Aorta (tissue), 5 donors: ENCODE data around the gene VSTM4. TPM values are rescaled to one million over a fixed set of nuclear protein-coding genes. Genes with fewer than 3 reads are reported as not detected.

Experiments
- ATAC-seq: fragments of 200-7000 bp; cut with Tn5 transposase; one replicate; pipeline ENCODE4 v1.9.1; 2022; ENCODE audit warnings: moderate library complexity; ENCODE audit not compliant: low FRiP score
- DNase-seq, 2 donors: peaks; one replicate each; pipeline ENCODE4 v3.0.0-alpha.2; 2020
- H3K27ac ChIP-seq, 2 donors: one replicate each; pipeline ENCODE4 v1.5.1; 2013; ENCODE audit warnings: low read length in 2 of 2, mild to moderate bottlenecking in 2 of 2, moderate library complexity in 2 of 2, control low read depth in 1 of 2, inconsistent platforms in 1 of 2, low read depth in 1 of 2
- H3K27me3 ChIP-seq, 2 donors: one replicate each; pipeline ENCODE4 v1.6.1; 2013; ENCODE audit warnings: control low read depth in 1 of 2, low read length in 1 of 2, mild to moderate bottlenecking in 1 of 2, moderate library complexity in 1 of 2; ENCODE audit not compliant: insufficient read depth in 2 of 2, control insufficient read depth in 1 of 2
- H3K36me3 ChIP-seq, 2 donors: one replicate each; pipeline ENCODE4 v1.6.1; 2013; ENCODE audit warnings: control low read depth in 1 of 2, low read length in 1 of 2, mild to moderate bottlenecking in 1 of 2; ENCODE audit not compliant: insufficient read depth in 2 of 2, control insufficient read depth in 1 of 2
- H3K4me1 ChIP-seq, 2 donors: one replicate each; pipeline ENCODE4 v1.6.1; 2013; ENCODE audit warnings: low read length in 2 of 2, control low read depth in 1 of 2, mild to moderate bottlenecking in 1 of 2, moderate library complexity in 1 of 2; ENCODE audit not compliant: insufficient read depth in 2 of 2, control insufficient read depth in 1 of 2
- H3K4me3 ChIP-seq, 2 donors: one replicate each; pipeline ENCODE4 v1.5.1; 2013; ENCODE audit warnings: low read length in 2 of 2, control low read depth in 1 of 2, mild to moderate bottlenecking in 1 of 2
- H3K9me3 ChIP-seq: one replicate; pipeline ENCODE4 v1.6.1; 2013; ENCODE audit warnings: mild to moderate bottlenecking, low read length; ENCODE audit not compliant: control insufficient read depth
- WGBS, 2 donors: extraction: QIAGEN DNeasy Blood & Tissue Kit; methylation state at CpG; one replicate each; pipeline ENCODE4 v1.1.7; 2013; 5-methylcytosine and 5-hydroxymethylcytosine counted together
- intact Hi-C, 2 donors: fragments of 100-400 bp; cut with DNase I; formaldehyde crosslinking; loops; one replicate each; pipeline versions ENCODE4 v1.14.2 to v1.15.0; 2022
- polyA plus RNA-seq, 2 donors: library from polyadenylated mRNA; stranded (reverse); fragments of 200-250 nt; gene quantifications; one replicate each; pipeline ENCODE4 v1.2.3, GENCODE V29; 2013
- total RNA-seq, 2 donors: library from RNA; stranded (reverse); fragmentation: NEBNext Ultra II Directional; extraction: Animal tissue kit (Norgen Biotek cat#: 25700); gene quantifications; one replicate each; pipeline ENCODE4 v1.2.1, GENCODE V29; 2021
- donor health status: healthy with polysubstance abuse.
- donor health status: Bipolar disorder and iron deficiency.
- donor health status: DM: no; HTN: no; CAD: no.
- donor health status: DM: no; HTN: no; CAD: no.
- donor health status: DM: yes; HTN: yes; CAD: no.

VSTM4 gene
- total and polyA plus RNA-seq, 4 donors = 8.0 to 34.2 (median 18.0) TPM

- 86 to 87% methylated on average over 5 of the region's 5 CpGs for WGBS, 2 donors
- Histone ChIP-seq H3K4me1 (no peaks in the 10 kb centered on the region), H3K27me3 (no peaks in the 10 kb centered on the region), H3K27ac (no peak overlapping the region), H3K4me3 (no peak overlapping the region), H3K9me3 (no peaks in the 10 kb centered on the region), H3K36me3 (peaks cover 0 to 2% of the 10 kb centered on the region in 2 donors)
- no peak for ATAC-seq
- DNase-seq = no peak
- intact Hi-C loops = no loop called here
Observed at GRCh38 chr10:49044293-49045193, 70.8 kb downstream of the VSTM4 start.

GRCh38 chr10:49040601-49041000 is 74.7 kb downstream of the VSTM4 start:
- Histone ChIP-seq H3K9me3 (no peaks in the 10 kb centered on the region), H3K4me3 (no peak overlapping the region), H3K27me3 (no peaks in the 10 kb centered on the region), H3K27ac (no peak overlapping the region), H3K4me1 (no peaks in the 10 kb centered on the region), H3K36me3 (peaks cover 0 to 5% of the 10 kb centered on the region in 2 donors)
- ATAC-seq (no peak), DNase-seq (no peak)
- WGBS, 2 donors = 92 to 94% methylated on average over 4 of the region's 4 CpGs
- intact Hi-C loops = no loop called here

- intact Hi-C loops = no loop called here
- Histone ChIP-seq H3K4me3 (no peak overlapping the region), H3K4me1 (no peaks in the 10 kb centered on the region), H3K36me3 (peaks cover 0 to 5% of the 10 kb centered on the region in 2 donors), H3K9me3 (no peaks in the 10 kb centered on the region), H3K27ac (no peak overlapping the region), H3K27me3 (no peaks in the 10 kb centered on the region)
- ATAC-seq = no peak
- 89 to 96% methylated on average over 7 of the region's 7 CpGs for WGBS, 2 donors
- no peak for DNase-seq
Observed at GRCh38 chr10:49039409-49039808, 75.9 kb downstream of the VSTM4 start.

GRCh38 chr10:49038711-49039110 is 76.6 kb downstream of the VSTM4 start:
- H3K27me3 ChIP-seq = no peaks in the 10 kb centered on the region
- no peak overlapping the region for H3K27ac ChIP-seq
- H3K9me3 ChIP-seq = no peaks in the 10 kb centered on the region
- H3K4me1 ChIP-seq = no peaks in the 10 kb centered on the region
- DNase-seq (no peak), ATAC-seq (no peak)
- peaks cover 0 to 5% of the 10 kb centered on the region in 2 donors for H3K36me3 ChIP-seq
- WGBS, 2 donors = 95 to 99% methylated on average over 5 of the region's 5 CpGs
- intact Hi-C loops = no loop called here
- no peak overlapping the region for H3K4me3 ChIP-seq

GRCh38 chr10:49037187-49037586 is 78.1 kb downstream of the VSTM4 start:
- ATAC-seq (no peak), DNase-seq (no peak)
- Histone ChIP-seq H3K9me3 (no peaks in the 10 kb centered on the region), H3K27me3 (no peaks in the 10 kb centered on the region), H3K36me3 (peaks cover 0 to 3% of the 10 kb centered on the region in 2 donors), H3K27ac (no peak overlapping the region), H3K4me3 (no peak overlapping the region), H3K4me1 (no peaks in the 10 kb centered on the region)
- WGBS, 2 donors = 92 to 96% methylated on average over 7 of the region's 7 CpGs
- intact Hi-C loops = no loop called here

GRCh38 chr10:49036638-49037037 is 78.7 kb downstream of the VSTM4 start:
- DNase-seq (no peak), ATAC-seq (no peak)
- Histone ChIP-seq H3K9me3 (no peaks in the 10 kb centered on the region), H3K27me3 (no peaks in the 10 kb centered on the region), H3K4me1 (no peaks in the 10 kb centered on the region), H3K4me3 (no peak overlapping the region), H3K36me3 (peaks cover 0 to 3% of the 10 kb centered on the region in 2 donors), H3K27ac (no peak overlapping the region)
- 89 to 91% methylated on average over 3 of the region's 3 CpGs for WGBS, 2 donors
- intact Hi-C loops = no loop called here

GRCh38 chr10:49035920-49036319 is 79.4 kb downstream of the VSTM4 start:
- ATAC-seq (no peak), DNase-seq (no peak)
- Histone ChIP-seq H3K4me1 (no peaks in the 10 kb centered on the region), H3K27ac (no peak overlapping the region), H3K4me3 (no peak overlapping the region), H3K27me3 (no peaks in the 10 kb centered on the region), H3K36me3 (peaks cover 0 to 3% of the 10 kb centered on the region in 2 donors), H3K9me3 (no peaks in the 10 kb centered on the region)
- WGBS, 2 donors = 90 to 95% methylated on average over 8 of the region's 8 CpGs
- intact Hi-C loops = no loop called here

- intact Hi-C loops = no loop called here
- Histone ChIP-seq H3K4me3 (no peak overlapping the region), H3K4me1 (no peaks in the 10 kb centered on the region), H3K27me3 (no peaks in the 10 kb centered on the region), H3K9me3 (no peaks in the 10 kb centered on the region), H3K36me3 (peaks cover 0 to 3% of the 10 kb centered on the region in 2 donors), H3K27ac (no peak overlapping the region)
- DNase-seq = no peak
- ATAC-seq = no peak
- 49 to 57% methylated on average over 6 of the region's 6 CpGs for WGBS, 2 donors
Observed at GRCh38 chr10:49034925-49035324, 80.4 kb downstream of the VSTM4 start.

- DNase-seq = no peak
- Histone ChIP-seq H3K36me3 (peaks cover 0 to 3% of the 10 kb centered on the region in 2 donors), H3K27ac (no peak overlapping the region), H3K9me3 (no peaks in the 10 kb centered on the region), H3K4me3 (no peak overlapping the region), H3K27me3 (no peaks in the 10 kb centered on the region), H3K4me1 (no peaks in the 10 kb centered on the region)
- ATAC-seq = no peak
- 94 to 95% methylated on average over 1 of the region's 1 CpG for WGBS, 2 donors
- intact Hi-C loops = no loop called here
Observed at GRCh38 chr10:49033939-49034338, 81.4 kb downstream of the VSTM4 start.
